Endodermal cell (in vitro differentiated cells): Measurements from ENCODE around the gene XYLT1. TPM values are rescaled to one million over a fixed set of nuclear protein-coding genes. Genes with fewer than 3 reads are reported as not detected.

Experiments used
- DNase-seq: peaks from one replicate; pipeline ENCODE4 v3.0.0-alpha.2; 2017
- H3K27ac ChIP-seq: 2 replicates; pipeline ENCODE4 v1.5.1; 2013; ENCODE audit warnings: mild to moderate bottlenecking, low read depth, low read length, moderate library complexity
- H3K27me3 ChIP-seq: 2 replicates; pipeline ENCODE4 v1.6.1; 2013; ENCODE audit warnings: mild to moderate bottlenecking, low read length, moderate library complexity; ENCODE audit not compliant: insufficient read depth, control insufficient read depth, poor library complexity, severe bottlenecking
- H3K36me3 ChIP-seq: 2 replicates; pipeline ENCODE4 v1.7.0; 2013; ENCODE audit warnings: mild to moderate bottlenecking, low read length, moderate library complexity; ENCODE audit not compliant: control insufficient read depth, insufficient read depth
- H3K4me1 ChIP-seq: one replicate; pipeline ENCODE4 v1.7.0; 2013; ENCODE audit warnings: low read length; ENCODE audit not compliant: control insufficient read depth, insufficient read depth
- H3K4me3 ChIP-seq: 2 replicates; pipeline ENCODE4 v1.5.1; 2013; ENCODE audit warnings: mild to moderate bottlenecking, low read length, moderate library complexity
- H3K9ac ChIP-seq: 2 replicates; pipeline ENCODE4 v1.6.1; 2013; ENCODE audit warnings: mild to moderate bottlenecking, low read length, moderate library complexity; ENCODE audit not compliant: poor library complexity, severe bottlenecking; ENCODE audit errors: extremely low read depth
- H3K9me3 ChIP-seq: 2 replicates; pipeline ENCODE4 v1.6.1; 2013; ENCODE audit warnings: mild to moderate bottlenecking, low read length, moderate library complexity; ENCODE audit not compliant: control insufficient read depth
- H3K27ac Mint-ChIP-seq: 2 replicates; pipeline ENCODE4 v1.8.0; 2020; ENCODE audit warnings: mixed read lengths
- H3K27me3 Mint-ChIP-seq: 2 replicates; pipeline ENCODE4 v1.8.0; 2021; ENCODE audit warnings: mild to moderate bottlenecking, mixed read lengths; ENCODE audit not compliant: insufficient read depth
- H3K36me3 Mint-ChIP-seq: 2 replicates; pipeline ENCODE4 v1.8.0; 2020; ENCODE audit warnings: low read depth, mixed read lengths
- H3K4me1 Mint-ChIP-seq: 2 replicates; pipeline ENCODE4 v1.8.0; 2020; ENCODE audit warnings: mixed read lengths
- H3K4me3 Mint-ChIP-seq: 2 replicates; pipeline ENCODE4 v1.8.0; 2020; ENCODE audit warnings: mild to moderate bottlenecking, moderate library complexity, mixed read lengths
- H3K9me3 Mint-ChIP-seq: 2 replicates; pipeline ENCODE4 v1.8.0; 2020; ENCODE audit warnings: mild to moderate bottlenecking, mixed read lengths
- WGBS, 2 experiments: methylation state at CpG; one replicate each; pipeline versions ENCODE4 v1.1.5 to v1.1.7; 2013; ENCODE audit warnings: missing lambda C conversion rate in 2 of 2, mixed read lengths in 1 of 2; ENCODE audit not compliant: insufficient coverage in 1 of 2, insufficient read length in 1 of 2; 5-methylcytosine and 5-hydroxymethylcytosine counted together
- total RNA-seq, 2 donors: library from RNA; stranded (reverse); fragmentation: NEBNext Ultra II Directional in 1 of 2; extraction: Animal tissue kit (Norgen Biotek cat#: 25700) in 1 of 2; gene quantifications; 2 replicates in 1 of 2; 3 replicates in 1 of 2; pipeline ENCODE4 v1.2.1, GENCODE V29; 2021
- TF ChIP-seq, protein P1 (sequence below): fragments of 200-600 bp; sonication (generic); conservative IDR thresholded peaks from 2 replicates; pipeline ENCODE4 v1.5.0; 2021; ENCODE audit warnings: antibody characterized with exemption, mild to moderate bottlenecking

Gene XYLT1
- total RNA-seq, 2 donors from 2014 or later, result 26.8 to 28.5 TPM

DNA sequence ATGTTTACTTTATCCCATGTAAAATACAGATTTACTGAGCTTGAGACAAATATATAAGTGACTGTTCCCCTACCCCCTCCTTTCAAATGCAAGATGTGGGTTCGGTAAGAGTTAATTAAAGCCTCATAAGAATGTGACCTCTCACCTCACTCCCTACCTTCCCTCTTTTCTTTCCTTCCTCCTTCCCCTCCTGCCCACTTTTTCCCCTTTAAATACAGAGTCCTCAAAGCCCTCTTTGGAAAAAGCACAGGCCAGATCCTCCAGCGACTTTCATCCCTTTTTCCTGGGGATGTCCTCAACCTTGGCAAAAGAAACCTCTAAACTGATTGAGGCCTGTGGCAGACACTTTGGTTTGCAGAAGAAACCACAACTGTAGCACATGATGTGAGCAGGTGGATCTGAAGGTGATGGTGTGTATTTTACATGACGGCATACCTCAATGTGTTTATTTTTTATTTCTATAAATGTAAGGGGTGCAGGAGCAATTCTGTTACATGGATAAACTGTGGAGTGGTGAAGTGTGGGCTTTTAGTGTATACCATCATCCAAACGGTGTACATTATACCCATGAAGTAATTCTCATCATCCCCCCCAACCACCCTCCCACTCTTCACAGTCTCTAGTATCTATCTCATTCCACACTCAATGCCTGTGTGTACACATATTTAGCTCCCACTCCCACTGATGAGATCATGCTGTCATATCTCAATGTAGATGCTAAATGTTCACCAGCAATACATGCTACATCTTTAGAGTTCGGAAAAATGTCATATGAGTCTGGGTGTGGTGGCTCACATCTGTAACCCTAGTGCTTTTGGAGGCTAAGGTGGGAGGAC, 77.7 kb downstream of the XYLT1 start:
- Histone ChIP-seq H3K4me3 (peak overlapping the region; percentile 59), H3K9me3 (no peaks in the 10 kb centered on the region), H3K36me3 (no peaks in the 10 kb centered on the region), H3K27me3 (no peaks in the 10 kb centered on the region), H3K4me1 (peaks cover 16% of the 10 kb centered on the region), H3K9ac (peak overlapping the region; percentile 52), H3K27ac (no peak overlapping the region)
- Mint-ChIP-seq H3K27me3 (no peaks in the 10 kb centered on the region), H3K4me3 (peak overlapping the region; percentile 10), H3K27ac (peak overlapping the region; percentile 93), H3K36me3 (peaks cover 3% of the 10 kb centered on the region), H3K9me3 (no peaks in the 10 kb centered on the region), H3K4me1 (peaks cover 79% of the 10 kb centered on the region)
- no peak for DNase-seq
- WGBS, 2 experiments, result 50 to 62% methylated on average over 1 to 5 of the region's 5 CpGs
- TF ChIP-seq, protein P1, sequence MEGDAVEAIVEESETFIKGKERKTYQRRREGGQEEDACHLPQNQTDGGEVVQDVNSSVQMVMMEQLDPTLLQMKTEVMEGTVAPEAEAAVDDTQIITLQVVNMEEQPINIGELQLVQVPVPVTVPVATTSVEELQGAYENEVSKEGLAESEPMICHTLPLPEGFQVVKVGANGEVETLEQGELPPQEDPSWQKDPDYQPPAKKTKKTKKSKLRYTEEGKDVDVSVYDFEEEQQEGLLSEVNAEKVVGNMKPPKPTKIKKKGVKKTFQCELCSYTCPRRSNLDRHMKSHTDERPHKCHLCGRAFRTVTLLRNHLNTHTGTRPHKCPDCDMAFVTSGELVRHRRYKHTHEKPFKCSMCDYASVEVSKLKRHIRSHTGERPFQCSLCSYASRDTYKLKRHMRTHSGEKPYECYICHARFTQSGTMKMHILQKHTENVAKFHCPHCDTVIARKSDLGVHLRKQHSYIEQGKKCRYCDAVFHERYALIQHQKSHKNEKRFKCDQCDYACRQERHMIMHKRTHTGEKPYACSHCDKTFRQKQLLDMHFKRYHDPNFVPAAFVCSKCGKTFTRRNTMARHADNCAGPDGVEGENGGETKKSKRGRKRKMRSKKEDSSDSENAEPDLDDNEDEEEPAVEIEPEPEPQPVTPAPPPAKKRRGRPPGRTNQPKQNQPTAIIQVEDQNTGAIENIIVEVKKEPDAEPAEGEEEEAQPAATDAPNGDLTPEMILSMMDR, result no peak

DNA sequence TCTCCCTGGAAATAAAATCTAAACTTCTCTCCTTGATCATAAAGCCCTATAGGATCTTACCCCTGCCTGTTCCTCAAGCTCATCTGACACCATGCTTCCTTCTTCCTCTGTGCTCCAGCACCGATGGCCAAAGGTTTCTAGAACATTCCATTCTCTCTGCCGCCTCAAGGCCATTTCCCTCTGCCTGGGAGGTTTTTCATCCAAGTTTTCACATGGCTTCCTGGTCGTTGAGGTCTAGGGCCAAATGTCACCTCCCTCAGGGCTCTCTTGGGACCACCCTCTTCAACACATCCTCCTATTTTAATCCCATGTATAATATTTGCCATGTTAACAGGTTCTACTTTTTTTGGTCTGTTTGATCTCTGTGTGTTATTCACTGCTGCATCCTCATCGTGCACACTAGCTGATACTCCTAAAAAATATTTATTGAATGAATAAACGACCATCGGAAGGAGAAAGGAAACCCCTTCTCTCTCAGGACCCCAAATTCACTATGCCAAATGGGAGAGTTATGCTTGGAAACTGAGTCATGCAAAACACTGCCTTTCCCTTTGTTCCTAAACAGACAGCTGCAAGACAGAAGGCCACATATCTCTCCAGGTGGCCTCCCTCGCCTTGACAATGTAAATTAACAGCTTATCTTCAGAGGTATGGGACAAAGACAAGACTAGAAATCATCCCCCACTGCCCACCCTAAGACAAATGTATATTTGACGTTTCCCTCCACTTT, 78.5 kb downstream of the XYLT1 start:
- H3K9me3 Mint-ChIP-seq, result no peaks in the 10 kb centered on the region
- H3K27me3 Mint-ChIP-seq, result no peaks in the 10 kb centered on the region
- Histone ChIP-seq H3K27ac (no peak overlapping the region), H3K4me3 (peak overlapping the region; percentile 59), H3K27me3 (no peaks in the 10 kb centered on the region), H3K4me1 (peaks cover 14% of the 10 kb centered on the region), H3K36me3 (no peaks in the 10 kb centered on the region), H3K9me3 (no peaks in the 10 kb centered on the region), H3K9ac (peak overlapping the region; percentile 52)
- no peak for DNase-seq
- TF ChIP-seq, protein P1, result no peak
- H3K4me3 Mint-ChIP-seq, result no peak overlapping the region
- H3K27ac Mint-ChIP-seq, result peak overlapping the region; percentile 93
- 51 to 76% methylated on average over 4 to 7 of the region's 8 CpGs for WGBS, 2 experiments
- peaks cover 3% of the 10 kb centered on the region for H3K36me3 Mint-ChIP-seq
- H3K4me1 Mint-ChIP-seq, result peaks cover 80% of the 10 kb centered on the region

DNA sequence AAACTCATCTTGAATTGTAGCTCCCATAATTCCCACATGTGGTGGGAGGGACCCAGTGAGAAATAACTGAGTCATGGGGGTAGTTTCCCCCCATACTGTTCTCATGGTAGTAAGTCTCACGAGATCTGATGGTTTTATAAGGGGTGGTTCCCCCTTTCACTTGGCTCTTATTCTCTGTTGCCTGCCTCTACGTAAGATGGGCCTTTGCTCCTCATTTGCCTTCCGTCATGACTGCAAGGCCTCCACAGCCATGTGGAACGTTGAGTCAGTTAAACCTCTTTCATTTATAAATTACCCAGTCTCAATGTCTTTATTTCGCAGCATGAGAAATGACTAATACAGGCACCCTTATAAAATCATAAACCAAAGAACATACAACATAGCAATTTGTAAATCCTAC, 79.0 kb downstream of the XYLT1 start:
- Mint-ChIP-seq H3K4me3 (no peak overlapping the region), H3K36me3 (peaks cover 3% of the 10 kb centered on the region), H3K27ac (peak overlapping the region; percentile 93), H3K27me3 (no peaks in the 10 kb centered on the region), H3K4me1 (peaks cover 80% of the 10 kb centered on the region), H3K9me3 (no peaks in the 10 kb centered on the region)
- H3K4me3 ChIP-seq, result no peak overlapping the region
- TF ChIP-seq, protein P1, result no peak
- H3K36me3 ChIP-seq, result no peaks in the 10 kb centered on the region
- WGBS, 2 experiments, result 93 to 95% methylated on average over 4 to 5 of the region's 5 CpGs
- peaks cover 17% of the 10 kb centered on the region for H3K4me1 ChIP-seq
- H3K9me3 ChIP-seq, result no peaks in the 10 kb centered on the region
- no peaks in the 10 kb centered on the region for H3K27me3 ChIP-seq
- no peak for DNase-seq
- no peak overlapping the region for H3K9ac ChIP-seq
- no peak overlapping the region for H3K27ac ChIP-seq
